ENCODE measurements around the gene GTPBP3.

Gene GTPBP3

DNA sequence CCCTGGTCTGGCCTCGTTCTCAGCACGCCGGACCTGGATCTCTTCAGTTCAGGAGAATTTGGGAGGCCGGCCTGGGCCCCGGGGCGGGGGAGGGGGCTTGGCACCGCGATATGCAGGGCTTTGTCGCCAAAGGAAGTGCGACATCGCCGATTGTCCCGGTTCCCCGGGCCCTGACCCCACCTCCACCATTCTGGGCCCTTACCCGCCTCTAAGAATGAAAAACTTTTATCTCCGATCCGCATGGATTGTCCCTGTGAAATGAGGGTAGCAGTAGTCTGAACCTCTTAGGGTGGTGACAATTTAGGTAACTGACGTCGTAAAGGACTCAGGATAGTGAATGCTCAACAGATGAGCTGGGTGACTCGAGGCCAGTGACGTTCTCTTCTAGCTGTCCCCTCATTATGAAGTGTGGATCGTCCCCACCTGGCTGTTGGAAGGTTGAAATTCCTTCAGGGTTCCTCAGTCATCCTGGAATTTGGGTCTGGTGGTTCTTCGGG, 27.3 kb upstream of the GTPBP3 start:
- DNase-seq: no peak

DNA sequence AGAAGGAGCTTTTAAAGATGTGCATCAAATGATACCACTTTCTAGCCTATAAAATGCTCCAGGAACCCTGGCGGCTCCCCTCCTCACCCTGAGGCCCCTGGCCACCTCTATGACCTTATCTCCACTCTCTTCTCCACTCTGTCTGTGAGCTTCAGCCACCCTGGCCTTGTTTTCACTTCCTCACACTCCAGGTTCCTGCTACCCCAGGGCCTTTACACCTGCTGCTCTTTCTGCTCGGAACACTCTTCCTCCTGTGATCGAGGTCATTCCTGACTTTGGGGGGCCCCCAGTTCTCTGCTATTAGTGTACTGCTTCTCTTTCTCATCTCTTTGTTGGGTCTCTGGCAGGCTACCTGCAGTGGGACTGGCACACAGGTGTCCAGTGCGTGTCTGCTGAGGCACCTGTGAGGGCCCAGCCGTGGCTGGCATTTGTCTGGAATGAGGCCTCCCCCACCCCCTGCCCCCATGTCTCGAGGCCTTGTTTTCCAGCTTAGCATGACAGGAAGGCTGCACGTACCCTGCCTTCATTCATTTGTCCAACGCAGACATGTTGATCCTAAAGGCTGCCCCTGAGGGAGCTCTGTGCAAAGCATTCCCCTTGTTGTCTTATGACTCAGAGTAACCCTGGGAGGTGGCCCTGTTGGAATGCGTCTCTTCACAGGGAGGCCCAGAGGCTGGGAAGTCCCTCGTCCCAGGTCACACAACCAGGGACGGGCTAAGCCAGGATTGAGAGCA, 25.7 kb upstream of the GTPBP3 start:
- no peak for DNase-seq

DNA sequence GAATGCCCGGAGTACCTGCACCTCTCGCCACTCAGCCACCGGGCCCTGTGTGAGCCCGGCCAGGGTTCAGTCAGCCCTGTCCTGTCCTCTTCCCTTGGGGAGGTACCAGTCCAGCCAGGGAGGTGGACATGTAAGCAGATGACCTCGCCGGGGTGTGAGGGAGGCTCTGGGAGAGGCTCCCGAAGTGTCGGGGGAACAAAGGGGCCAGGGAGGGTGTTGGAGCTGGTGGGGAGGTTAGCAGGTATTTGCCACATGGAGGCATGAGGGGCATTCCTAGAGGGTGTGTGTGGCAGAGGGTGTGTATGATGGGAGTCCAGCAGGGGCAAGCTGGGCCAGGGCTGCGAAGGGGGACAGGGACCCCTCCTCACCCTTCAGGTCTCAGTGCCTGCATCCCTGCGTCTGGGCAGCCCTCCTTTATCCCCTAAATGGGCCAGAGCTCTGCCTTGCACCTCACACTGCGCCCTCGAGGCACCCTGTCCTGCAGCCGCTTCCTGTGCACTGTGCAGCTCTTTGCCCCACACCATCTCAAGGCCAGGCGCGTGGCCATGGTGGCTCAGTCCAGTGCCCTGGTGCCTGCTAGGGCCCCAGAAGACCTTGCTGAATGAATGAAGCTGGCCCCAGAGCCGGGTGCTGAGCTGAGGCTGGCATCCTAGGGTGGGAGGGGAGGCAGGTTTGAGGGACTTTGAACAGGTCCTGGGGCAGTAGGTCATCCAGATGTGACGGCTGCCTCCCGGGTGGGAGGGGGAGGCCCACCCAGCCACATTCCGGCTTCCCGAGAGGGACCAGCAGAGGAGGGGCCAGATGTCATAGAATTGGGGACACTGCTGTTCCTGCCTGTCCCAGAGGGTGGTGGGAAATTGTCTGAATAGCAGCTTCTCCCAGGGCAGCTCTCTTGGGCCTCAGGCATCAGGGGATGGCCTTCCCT, 24.9 kb upstream of the GTPBP3 start:
- DNase-seq: no peak

DNA sequence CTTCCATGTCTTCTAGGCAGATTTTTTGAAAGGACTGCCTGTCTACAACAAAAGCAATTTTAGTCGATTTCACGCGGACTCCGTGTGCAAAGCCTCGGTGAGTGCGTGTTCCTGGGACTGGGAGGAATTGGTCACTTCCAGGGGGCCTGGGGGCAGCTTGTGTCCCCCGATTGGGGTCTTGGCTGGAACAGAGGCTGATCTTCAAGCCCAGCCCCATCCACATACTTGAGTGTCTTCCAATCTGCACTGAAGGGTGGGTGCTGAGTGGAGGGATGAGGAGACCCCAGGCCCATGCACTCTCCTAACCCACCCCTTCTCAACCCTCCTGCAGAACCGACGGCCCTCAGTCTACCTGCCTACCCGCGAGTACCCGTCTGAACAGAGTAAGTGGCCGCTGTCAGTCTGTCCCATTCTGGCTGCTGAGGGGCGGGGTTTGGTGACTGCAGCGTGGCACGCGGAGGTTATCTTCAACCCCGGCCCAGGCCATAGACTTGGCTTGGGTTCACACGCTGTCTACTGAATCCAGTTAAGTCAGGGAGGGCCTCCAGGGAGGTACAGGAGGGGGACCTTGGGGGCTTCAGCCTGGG, 23.3 kb upstream of the GTPBP3 start:
- no peak for DNase-seq

DNA sequence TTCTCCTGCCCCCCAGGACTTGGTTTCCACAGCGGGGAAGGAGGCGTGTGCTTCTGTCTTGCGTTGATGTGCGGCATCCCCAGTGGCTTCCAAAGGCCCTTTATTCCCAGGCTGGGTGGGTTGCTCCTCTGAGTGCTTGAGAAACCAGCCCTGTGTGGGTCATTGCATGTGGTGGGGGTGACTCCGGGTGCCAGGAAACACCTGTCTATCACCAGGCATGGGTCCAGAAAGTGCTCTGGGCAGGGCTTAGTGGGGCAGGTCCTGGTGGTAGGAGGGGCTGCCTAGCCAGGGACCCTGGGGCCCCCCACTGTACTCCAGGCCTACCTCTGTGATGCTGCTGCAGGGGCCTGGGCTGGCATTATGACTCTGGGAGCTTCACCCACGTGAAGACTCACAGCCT, 18.4 kb upstream of the GTPBP3 start:
- DNase-seq: no peak

DNA sequence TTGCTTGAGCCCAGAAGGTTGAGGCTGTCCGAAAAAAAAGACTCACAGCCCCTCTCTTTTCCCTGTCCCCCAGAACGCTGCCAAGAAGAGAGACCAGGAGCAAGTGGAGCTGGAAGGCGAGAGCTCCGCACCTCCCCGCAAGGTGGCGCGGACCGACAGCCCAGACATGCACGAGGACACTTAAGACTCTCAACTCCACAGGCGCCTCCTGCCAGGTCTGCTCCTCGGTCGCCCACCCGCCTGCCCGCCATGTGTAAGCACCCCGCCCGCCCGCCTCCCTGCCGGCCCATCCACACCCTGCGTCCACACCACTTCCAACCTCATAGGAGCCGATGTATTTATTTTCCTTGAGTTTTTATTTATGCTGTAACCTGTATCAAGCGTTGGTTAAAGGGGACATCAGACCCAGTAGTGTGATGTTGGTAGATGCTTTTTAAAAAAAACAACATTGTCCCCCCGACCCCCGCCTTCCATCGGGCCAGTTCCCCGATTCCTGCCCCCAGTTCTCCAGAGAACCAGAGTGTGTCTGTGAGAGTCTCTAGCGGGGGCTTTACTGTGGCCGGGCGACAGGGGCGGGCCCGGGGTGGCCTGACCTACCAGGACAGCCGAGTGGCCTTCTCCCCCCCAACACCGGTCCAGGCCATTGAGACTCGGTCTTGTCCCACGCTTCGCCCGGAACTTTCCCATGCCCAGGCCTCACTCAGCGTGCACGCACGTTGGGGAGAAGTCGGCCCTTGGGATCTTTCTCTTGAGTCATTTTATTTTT, 17.7 kb upstream of the GTPBP3 start:
- DNase-seq: no peak

DNA sequence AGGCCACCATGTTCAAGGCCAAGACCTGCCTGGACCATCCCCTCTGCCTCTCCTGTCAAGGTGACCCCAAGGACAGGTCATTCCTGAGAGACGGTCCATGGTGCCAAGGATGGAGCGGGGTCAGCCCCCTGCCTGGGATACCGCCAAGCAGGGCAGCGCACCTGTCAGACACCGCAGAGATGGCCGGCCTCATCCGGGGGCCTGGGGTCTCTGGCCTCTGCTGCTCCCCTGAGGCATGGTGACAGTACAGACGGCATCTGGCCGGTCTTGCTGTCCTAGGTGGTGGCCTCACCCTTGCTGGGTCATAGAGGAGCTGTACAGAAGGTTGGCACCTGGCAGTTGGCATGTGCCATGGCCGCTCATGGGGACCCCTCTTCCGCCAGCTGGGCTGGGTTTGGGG, 16.9 kb upstream of the GTPBP3 start:
- DNase-seq: no peak

DNA sequence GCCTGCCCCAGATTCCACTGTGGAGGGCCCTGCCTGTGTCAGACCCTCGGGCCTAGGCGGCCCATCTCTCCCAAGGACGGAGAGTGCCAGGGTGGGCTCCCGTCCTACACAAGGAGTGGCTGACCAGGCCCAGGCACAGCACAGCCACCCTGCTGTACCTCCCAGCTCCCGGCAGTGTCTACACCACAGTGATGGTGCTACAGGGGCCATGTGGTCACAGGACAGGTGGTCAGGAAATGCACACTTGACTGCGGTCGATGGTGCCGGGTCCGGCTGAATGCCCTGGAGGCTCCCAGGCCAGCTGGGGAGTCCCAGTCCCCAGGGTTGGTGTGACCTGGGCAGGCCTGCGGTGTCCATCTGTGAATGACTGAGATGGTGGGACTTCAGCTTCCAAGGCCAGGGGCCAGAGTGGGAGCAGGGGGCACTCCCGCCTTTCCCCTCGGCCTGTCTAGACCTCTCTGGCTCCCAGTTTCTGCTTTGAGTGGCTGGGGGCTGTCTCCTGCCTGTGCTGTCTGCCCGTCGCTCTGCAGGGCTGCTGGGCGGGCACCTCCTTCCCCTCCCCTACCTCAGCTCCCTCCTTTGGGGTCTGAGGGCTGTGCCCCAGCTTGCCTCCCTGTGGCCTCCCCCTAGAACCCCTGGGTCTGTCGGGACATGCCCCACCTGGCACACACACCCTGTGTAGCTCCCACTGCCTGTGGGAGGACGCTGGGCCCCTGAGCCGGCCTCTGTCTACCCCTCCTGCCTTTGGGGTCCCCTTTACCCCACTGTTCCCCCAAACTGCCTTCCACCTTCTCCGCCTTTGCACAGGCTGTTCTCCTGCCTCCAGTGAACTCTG, 15.5 kb upstream of the GTPBP3 start:
- DNase-seq: no peak

DNA sequence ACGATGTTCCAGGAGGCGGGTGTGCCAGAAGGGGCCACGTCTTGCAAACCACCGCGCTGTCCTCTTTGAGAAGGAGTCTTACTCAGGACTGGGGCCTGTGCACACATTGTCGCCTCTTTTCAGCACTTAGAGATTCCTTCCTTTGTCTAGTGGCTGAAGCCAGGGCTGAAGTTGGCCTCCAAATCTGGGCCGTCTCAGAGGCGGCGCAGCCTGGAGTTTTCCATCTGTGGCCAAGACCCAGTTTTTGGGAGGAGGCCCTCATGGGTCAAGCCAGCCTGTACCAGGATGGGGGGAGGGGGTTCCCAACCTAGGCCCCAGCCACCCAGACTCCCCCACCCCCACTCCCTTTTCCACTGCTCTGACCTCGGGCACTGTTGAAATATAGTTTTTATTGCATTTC, 14.5 kb upstream of the GTPBP3 start:
- DNase-seq: no peak

DNA sequence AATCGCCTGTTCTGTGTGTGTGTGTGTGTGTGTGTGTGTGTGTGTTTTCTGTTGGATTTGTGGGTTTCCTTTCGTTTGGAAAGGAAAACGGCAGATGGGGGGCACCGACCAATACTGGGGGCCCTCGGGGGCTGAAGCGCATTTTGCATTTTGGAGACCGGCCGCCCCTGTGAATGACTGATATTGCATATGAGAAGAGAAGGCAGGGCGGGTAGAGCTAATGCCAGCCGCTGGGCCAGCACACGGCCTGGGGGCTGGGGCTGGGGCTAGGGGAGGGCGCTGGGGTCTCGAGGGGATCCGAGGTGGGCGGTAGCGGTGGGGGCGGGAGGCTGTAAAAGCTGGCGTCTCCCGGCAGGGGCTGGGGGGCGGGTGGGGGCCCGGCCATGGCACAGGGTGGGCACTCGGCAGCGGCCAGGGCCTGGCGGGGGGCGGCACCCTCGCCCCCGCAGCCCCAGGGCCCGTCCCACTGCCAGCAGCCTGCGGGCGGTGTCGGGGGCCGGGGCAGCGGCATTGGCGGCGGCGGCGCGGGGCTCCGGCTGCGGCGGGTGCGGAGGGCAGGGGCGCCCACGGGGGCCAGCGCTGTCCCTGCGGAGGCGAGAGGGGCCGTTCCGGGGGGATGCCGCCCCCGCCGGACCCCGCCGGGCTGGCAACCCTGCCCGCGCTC, 13.9 kb upstream of the GTPBP3 start:
- DNase-seq: no peak

DNA sequence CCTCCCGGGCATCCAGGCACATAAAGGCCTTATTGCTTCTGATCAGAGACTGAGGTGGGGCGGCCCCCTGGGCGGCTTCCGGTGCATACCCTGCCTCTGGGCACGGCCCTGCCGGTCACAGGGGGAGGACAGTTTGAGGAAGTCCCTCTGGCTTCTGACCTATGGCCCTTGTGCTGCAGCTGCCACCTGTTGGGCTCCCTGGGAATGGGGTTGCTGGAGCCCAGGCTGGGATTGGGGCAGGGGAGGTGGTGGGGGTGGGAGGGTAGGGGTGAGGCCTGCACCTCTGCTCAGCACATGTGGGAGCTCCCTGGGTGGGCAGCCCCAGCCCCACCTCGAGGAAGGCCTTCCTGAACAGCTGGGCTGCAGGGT, 13.4 kb upstream of the GTPBP3 start:
- DNase-seq: no peak

DNA sequence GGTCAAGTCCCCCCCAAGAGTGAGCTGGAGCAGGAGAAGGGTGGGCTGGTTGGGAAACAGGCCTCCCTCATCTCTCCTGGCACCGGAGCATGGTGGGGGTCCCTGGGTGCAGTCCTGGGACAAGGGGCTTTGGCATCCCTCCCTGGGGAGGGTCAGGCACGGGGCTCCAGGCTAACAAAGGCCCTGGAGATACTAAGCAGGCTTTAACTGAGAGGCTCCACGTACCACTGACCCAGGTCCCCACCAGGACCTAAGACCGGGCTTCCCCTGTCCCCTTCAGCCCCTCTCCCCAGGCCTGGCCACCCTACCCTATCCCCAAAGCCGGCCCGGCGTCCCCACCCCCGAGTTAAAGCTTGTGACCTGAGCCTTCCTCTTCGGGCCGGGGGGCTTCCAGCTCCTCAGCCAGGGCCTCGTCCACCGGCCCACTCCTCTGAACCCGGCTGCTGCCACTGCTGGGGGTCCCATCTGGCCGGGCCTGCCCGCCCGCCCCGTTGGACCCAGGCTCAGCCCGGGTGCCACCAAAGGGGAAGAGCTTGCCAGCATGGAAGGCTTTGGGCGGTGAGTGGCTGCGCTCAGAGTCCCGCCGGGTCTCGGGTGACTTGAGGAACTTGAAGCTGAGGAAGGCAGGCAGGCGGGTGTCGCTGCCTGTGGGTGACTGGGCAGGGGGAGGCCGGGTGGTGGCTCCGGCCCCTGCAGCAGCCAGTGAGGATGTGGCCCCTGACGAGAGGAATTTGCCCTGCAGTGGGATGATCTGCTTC, 12.8 kb upstream of the GTPBP3 start:
- no peak for DNase-seq

DNA sequence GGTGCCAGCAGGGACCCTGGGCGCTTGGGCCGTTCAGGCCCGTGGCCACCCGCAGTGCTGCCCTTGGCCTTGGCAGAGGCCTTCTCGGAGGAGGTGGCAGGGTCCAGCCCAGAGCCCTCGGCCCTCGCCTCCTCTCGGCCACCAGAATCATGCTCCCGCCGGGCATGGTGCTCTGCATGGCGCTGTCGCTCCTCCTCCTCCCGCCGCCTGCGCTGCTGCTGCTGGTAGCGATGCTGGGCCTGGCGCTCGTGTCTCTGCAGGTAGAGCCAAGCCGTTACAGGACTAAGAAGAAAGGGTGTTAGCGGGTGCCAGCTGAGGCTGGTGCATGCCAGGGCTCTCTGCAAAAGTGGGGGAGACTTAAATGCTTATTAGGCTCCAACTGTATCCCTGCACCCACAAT, 12.2 kb upstream of the GTPBP3 start:
- no peak for DNase-seq

DNA sequence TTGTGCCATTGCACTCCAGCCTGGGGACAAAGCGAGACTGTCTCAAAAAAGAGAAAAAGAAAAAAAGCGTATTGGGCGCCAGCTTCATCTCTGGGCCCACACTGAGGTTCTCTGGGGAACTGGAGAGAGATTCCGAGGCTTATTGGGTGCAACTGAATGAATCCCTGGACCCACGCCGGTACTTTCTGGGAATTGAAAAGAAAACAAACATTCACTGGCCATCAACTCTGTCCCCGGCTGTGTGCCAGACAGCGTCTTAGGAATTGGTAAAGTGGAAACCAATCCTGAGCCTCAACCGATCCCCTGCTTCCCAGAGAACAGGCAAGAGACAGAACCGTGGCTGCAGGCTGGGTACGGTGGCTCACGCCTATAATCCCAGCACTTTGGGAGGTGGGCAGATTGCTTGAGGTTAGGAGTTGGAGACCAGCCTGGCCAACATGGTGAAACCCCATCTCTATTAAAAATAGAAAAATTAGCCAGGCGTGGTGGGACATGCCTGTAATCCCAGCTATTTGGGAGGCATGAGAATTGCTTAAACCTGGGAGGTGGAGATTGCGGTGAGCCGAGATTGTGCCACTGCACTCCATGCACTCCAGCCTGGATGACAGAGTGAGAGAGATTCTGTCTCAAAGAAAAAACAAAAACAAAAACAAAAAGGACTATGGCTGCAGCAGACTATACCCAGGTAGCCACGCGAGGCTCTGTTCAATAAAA, 11.3 kb upstream of the GTPBP3 start:
- no peak for DNase-seq

DNA sequence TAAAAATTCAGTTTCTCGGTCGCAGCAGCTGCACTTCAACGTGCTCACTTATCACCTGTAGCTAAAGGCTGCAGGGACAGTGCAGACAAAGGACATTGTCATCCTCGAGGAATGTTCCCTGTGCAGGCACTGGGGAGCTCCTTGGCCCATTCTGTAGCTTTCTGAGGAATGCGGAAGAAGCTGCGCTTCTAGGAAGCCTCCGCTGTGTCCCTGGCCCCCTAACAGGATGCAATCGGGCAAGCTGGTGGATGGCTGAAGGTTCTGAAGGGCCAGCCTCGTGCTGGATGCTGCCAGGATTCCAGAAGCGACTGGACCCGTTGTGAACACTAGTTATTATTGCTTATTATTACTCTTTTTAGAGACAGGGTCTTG, 10.8 kb upstream of the GTPBP3 start:
- DNase-seq: no peak

DNA sequence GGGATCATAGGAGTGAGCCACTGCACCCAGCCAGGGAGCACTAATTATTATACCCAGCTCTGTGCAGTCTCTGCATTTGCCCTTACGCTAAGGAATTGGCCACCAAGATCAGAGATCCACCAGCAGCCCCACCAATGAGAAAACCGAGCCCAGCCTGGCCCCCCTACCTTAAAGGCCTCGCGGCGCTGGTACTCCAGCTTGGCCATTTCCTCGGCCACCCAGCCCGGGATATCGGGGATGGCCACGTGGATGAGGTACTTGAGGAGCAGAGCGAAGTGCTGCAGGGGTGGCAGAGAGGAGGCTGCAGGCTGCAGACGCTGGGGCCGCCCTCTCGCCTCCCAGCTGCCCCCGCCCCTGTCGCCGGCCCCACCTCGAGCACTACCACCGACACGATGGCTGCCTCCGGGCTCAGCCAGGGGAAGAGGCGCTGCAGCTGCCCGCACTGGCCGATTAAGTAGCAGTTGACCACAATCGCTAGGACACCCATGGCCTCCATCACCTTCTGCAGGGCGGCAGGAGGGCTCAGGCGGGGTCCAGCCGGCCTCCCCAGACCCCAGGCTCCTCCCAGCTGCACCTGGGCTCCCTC, 10.2 kb upstream of the GTPBP3 start:
- DNase-seq: no peak

DNA sequence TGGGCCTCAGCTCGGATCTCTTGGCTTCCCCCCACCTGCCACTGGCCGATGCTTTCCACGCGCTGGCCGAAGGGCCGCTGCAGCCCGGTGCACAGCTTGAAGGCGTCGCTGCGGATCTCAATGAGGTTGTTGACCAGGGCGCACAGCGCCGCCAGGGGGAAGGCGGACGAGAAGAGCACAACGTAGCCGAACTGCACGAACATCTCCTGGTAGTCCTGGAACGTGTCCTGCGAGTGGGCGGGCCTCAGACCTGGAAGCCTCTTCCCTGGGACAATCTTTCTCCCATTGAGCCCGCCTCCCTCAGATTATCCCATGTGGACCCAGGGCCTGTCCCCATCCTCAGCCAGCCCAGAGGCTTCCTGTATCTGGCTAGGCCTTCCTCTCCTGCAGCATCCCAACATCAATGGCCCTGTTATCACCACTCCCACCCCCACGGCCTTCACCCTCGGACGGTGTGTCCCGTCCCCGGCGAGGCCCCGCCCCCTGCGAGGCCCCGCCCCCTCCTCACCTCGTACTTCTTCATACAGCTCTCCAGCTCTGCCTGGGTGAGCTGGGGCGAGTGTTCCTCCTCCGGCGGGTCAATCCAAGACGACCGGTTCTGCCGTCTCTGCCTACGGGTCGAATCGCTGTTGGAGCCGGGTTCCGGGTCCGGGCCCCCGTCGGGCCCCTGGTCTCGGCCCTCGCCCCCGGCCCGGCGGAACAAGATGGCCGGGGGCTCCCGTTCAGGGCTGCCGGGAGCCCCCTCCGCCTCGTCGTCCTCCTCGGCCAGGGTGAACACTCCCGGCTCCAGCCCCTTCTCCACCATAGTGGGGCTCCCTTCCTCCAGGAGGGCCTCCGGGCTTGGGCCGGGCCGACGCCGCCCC, 9.5 kb upstream of the GTPBP3 start:
- DNase-seq: no peak

DNA sequence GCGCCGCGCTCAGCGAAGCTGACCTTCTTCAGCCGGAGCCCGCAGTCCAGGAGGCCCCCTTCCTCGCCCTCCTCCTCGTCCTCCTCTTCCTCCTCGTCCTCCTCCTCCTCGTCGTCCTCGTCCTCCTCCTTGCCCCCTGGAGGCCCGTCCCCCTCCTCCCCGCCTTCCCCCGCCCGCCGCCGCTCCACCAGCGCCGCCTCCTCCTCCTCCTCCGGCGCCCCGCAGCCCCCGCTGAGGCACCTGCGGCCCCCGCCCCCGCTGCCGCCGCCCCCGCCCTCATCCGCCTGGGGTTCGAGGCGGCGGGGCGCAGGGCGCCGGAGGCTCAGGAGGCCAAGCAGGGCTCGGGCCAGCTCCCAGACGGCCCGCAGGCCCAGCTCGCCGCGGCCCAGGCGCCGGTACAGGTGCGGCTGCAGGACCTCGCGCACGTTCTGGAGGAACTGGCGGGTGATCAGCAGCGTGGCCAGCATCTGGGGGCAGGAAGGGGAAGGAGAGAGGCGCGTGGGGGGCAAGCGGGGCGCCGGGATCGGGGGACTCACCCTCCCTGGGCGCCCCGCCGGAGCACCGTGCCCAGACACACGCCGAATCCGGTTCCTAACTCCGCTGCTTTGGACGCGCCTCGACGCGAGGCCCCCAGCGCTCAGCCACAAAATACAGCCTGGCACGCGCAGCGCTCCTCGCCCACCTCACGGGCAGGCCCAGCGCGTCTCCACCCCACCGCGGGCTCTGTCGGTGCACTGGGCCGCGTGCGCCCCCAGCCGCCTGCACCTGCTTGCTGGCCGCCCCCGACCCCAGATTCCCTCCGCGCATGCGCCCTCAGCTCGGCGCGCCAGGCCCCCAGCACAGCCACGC, 8.6 kb upstream of the GTPBP3 start:
- DNase-seq: no peak
